Left ventricle myocardium inferior (tissue), 1 donor: ENCODE measurements around the gene SLC1A7. TPM values are rescaled to one million over a fixed set of nuclear protein-coding genes. Genes with fewer than 3 reads are reported as not detected.
A peak's percentile ranks its signal among the peaks of the same experiment; 100 is the strongest.

Experiments used
- DNase-seq: peaks from one replicate; pipeline ENCODE4 v3.0.0-alpha.2; 2020
- H3K27ac ChIP-seq: fragments of 200-600 bp; replicated peaks from 2 replicates; pipeline ENCODE4 v1.8.0; 2021
- H3K27me3 ChIP-seq: fragments of 200-600 bp; 2 replicates; pipeline ENCODE4 v1.8.0; 2021; ENCODE audit warnings: low read depth
- H3K36me3 ChIP-seq: fragments of 200-600 bp; 2 replicates; pipeline ENCODE4 v1.8.0; 2021
- H3K4me1 ChIP-seq: fragments of 200-600 bp; 2 replicates; pipeline ENCODE4 v1.8.0; 2021
- H3K4me3 ChIP-seq: fragments of 200-600 bp; 2 replicates; pipeline ENCODE4 v1.8.0; 2021; ENCODE audit warnings: mild to moderate bottlenecking, moderate library complexity
- H3K9me3 ChIP-seq: fragments of 200-600 bp; replicated peaks from 2 replicates; pipeline ENCODE4 v1.8.0; 2021
- intact Hi-C: fragments of 100-400 bp; cut with micrococcal nuclease; formaldehyde crosslinking; loops from one replicate; pipeline ENCODE4 v1.11.0; 2022
- total RNA-seq: library from RNA; stranded (reverse); fragmentation: NEBNext Ultra II Directional; extraction: Animal tissue kit (Norgen Biotek cat#: 25700); gene quantifications from one replicate; pipeline ENCODE4 v1.2.1, GENCODE V29; 2021
- TF ChIP-seq, protein P1 (sequence below): fragments of 200-600 bp; IDR thresholded peaks from 2 replicates; pipeline ENCODE4 v1.8.0; 2021; ENCODE audit warnings: antibody characterized with exemption, mild to moderate bottlenecking, borderline replicate concordance
- donor health status: DM: no; HTN: yes; CAD: no; lungs with severe emphysema.

SLC1A7 gene
- total RNA-seq, 1 donor from 2014 or later = 0.44 TPM

DNA sequence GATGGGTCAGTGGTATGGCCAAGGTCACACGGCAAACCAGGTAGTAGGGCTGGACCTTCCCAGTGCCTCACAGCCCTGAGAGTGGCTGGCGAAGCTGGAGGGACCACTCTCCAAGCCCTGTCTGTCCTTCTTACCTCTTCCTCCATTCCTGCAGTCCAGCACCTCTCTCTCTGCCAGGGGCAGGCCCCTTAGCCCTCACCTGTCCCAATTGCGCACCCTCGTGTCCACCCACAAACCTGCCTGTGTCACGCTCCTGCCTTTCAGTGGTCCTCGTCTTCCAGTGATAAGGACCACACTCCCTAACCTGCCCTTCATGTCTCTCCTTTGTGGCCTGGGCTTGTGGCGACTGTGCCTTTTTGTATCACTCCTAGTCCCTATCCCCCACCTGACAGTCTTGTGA is 77.0 kb downstream of the SLC1A7 start:
- H3K4me3 ChIP-seq = no peak overlapping the region
- peaks cover 29% of the 10 kb centered on the region for H3K27me3 ChIP-seq
- H3K27ac ChIP-seq = no peak overlapping the region
- no peaks in the 10 kb centered on the region for H3K9me3 ChIP-seq
- TF ChIP-seq, protein P1, sequence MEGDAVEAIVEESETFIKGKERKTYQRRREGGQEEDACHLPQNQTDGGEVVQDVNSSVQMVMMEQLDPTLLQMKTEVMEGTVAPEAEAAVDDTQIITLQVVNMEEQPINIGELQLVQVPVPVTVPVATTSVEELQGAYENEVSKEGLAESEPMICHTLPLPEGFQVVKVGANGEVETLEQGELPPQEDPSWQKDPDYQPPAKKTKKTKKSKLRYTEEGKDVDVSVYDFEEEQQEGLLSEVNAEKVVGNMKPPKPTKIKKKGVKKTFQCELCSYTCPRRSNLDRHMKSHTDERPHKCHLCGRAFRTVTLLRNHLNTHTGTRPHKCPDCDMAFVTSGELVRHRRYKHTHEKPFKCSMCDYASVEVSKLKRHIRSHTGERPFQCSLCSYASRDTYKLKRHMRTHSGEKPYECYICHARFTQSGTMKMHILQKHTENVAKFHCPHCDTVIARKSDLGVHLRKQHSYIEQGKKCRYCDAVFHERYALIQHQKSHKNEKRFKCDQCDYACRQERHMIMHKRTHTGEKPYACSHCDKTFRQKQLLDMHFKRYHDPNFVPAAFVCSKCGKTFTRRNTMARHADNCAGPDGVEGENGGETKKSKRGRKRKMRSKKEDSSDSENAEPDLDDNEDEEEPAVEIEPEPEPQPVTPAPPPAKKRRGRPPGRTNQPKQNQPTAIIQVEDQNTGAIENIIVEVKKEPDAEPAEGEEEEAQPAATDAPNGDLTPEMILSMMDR = no peak
- intact Hi-C loops = no loop called here
- H3K36me3 ChIP-seq = no peaks in the 10 kb centered on the region
- peaks cover 34% of the 10 kb centered on the region for H3K4me1 ChIP-seq
- DNase-seq = peak; percentile 7

DNA sequence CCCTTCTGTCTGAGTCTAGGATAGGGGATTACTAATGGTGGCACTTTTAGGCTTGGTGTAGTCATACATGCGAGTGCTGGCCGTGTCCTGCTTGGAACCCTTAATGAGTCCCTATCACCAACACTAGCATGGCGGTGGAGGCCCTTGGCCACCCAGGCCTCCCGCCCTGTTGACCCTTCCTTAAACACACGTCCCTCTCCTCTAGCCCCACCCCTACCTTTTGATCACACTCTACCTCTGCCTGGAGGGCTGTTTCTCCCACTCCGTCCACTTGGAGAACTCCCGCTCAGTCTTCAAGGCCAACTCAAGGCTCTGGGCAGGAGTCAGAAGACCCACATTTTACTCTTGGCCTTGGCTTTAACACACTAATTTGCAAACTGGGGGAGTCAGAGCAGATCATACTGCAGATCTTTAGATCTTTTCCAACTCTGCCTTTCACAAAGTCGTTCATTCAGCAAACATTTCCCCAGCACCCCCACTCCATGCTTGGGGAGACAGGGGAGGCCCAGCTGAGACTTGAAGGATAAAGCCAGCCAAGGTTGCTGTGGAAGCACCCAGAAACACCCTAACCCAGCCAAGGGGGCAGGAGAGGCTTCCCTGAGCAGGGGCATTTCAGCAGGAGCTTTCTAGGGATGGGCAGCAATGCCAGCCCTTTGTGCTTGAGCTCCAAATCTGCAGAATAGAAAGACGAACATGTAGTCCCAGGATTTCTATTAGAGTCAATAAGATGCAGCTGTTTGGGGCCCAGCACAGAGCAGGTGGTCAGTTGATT is 78.5 kb downstream of the SLC1A7 start:
- Histone ChIP-seq H3K36me3 (no peaks in the 10 kb centered on the region), H3K27me3 (peaks cover 29% of the 10 kb centered on the region), H3K27ac (peak overlapping the region; percentile 83), H3K9me3 (no peaks in the 10 kb centered on the region), H3K4me1 (peaks cover 37% of the 10 kb centered on the region), H3K4me3 (peak overlapping the region; percentile 77)
- peak; percentile 11 for DNase-seq
- TF ChIP-seq, protein P1 = no peak
- intact Hi-C loops = no loop called here

DNA sequence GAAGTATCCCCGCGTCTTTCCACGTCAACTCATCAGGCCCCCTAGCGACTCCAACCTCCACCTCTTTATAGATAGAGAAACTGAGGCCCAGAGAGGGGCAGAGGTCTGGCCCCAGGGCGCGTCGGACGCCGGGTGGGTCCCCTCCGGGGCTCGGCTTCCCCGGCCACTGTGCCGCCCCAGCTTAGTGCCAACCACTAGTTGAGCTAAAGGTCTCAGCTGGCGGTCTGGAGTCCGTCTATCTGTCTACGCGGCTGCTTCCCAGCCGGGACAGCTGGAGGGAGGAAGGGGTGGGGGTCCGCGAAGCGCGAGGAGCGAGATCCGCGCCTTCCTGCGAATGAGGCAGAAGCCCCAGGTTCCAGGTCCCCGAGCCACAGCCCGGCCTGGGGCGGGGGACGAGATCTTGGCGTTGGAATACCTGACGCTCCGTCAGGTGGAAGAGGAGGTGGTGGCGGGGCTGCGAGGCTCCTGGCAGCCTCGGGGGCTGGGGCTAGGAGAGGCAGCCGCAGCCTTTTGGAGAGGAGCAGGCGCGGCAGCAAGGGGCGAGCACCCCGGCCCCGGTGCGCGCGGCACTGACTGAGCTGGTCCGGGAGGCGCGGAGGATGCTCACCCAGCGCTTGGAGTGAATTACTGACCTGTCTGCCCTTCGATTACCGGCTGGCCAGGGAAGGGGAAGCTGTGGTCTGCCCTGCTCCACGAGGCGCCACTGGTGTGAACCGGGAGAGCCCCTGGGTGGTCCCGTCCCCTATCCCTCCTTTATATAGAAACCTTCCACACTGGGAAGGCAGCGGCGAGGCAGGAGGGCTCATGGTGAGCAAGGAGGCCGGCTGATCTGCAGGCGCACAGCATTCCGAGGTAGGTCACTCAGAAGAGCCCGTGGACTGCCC is 79.5 kb downstream of the SLC1A7 start:
- H3K36me3 ChIP-seq = no peaks in the 10 kb centered on the region
- TF ChIP-seq, protein P1 = no peak
- H3K27me3 ChIP-seq = peaks cover 29% of the 10 kb centered on the region
- peak; percentile 12 for DNase-seq
- peak overlapping the region; percentile 77 for H3K4me3 ChIP-seq
- peak overlapping the region; percentile 83 for H3K27ac ChIP-seq
- intact Hi-C loops = no loop called here
- peaks cover 47% of the 10 kb centered on the region for H3K4me1 ChIP-seq
- no peaks in the 10 kb centered on the region for H3K9me3 ChIP-seq

DNA sequence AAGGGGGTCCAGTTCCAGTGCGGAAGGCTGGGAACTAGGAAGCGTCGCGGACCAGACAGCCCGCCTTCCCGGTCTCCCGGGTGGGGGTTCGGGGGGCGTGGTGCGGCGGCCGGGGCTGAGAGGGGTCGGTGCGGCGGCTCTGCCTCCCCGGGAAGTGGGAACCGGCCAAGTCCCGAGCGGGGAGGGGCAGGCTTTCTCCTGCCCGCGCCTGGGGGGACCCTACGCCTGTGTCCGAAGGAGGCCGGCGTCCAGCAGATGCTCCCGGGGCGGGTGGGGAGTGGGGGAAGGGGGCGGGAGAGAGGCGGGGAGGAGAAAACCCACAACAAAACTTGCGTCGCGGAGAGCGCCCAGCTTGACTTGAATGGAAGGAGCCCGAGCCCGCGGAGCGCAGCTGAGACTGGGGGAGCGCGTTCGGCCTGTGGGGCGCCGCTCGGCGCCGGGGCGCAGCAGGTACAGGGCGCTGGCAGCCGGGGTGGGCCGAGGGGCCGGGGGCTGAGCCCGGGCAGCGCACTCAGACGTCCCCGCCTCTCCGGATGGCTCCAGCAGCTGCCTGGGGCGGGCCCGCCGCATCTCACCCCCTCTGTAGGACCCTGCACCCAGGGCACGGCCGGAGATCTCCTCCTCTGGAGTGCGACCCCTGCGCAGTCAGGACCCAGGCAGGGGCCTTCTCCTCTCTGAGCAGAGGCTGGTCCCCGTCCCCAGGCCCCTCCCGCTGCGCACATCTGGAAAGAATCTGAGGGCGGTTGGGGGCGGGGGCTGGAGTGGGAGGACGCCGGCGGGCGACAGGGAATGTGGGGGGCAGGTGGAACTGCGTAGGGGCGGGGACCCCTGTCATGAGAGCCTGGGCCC is 80.4 kb downstream of the SLC1A7 start, which contains the start of gene PODN:
Gene PODN, plus strand, starts transcription at position 355 of the 849 bp plus-strand sequence. CDS start 7,643 bp downstream, outside the sequence.
- peak; percentile 57 for DNase-seq
- TF ChIP-seq, protein P1 = no peak
- Histone ChIP-seq H3K27ac (peak within 1 kb of the TSS; percentile 83), H3K9me3 (no peaks in the 10 kb centered on the region), H3K27me3 (peaks cover 29% of the 10 kb centered on the region), H3K4me1 (peaks cover 52% of the 10 kb centered on the region), H3K4me3 (peak within 1 kb of the TSS; percentile 77), H3K36me3 (no peaks in the 10 kb centered on the region)
- intact Hi-C loops = no loop called here
